ENCODE measurements around the gene ZKSCAN2. TPM values are rescaled to one million over a fixed set of nuclear protein-coding genes. Genes with fewer than 3 reads are reported as not detected.
A peak's percentile ranks its signal among the peaks of the same experiment; 100 is the strongest.

The ZKSCAN2 gene
- total and polyA plus RNA-seq, 9 of the 15 experiments (the other 6 are each of a cell fraction or from before 2014, with no cell fraction given): 1.3 to 9.5 (median 4.2) TPM

- Histone ChIP-seq H3K27me3 (ENCODE audit: control insufficient read depth in 2 of 2, insufficient read depth in 2 of 2, low read length in 2 of 2) (no peaks in the 10 kb centered on the region), H3K9ac (ENCODE audit: insufficient read depth in 1 of 2, low read depth in 2 of 2, low read length in 2 of 2) (no peak overlapping the region), H3K79me2 (ENCODE audit: control insufficient read depth, insufficient read depth, low read length) (peaks cover 22% of the 10 kb centered on the region), H3K4me1 (replicated peaks in 1 of 2; ENCODE audit: control insufficient read depth in 2 of 2, insufficient read depth in 2 of 2, low read length in 2 of 2) (peaks cover 8 to 9% of the 10 kb centered on the region in 2 experiments), H3K9me1 (ENCODE audit: control insufficient read depth, insufficient read depth, low read length) (peaks cover 3% of the 10 kb centered on the region), H3K27ac (ENCODE audit: extremely low read depth, low read depth, low read length) (no peak overlapping the region), H2AFZ (ENCODE audit: low read depth, low read length) (no peak overlapping the region), H4K20me1 (replicated peaks; ENCODE audit: control insufficient read depth, insufficient read depth, low read length) (peaks cover 8% of the 10 kb centered on the region; the same call in 1 of the 2 replicates), H3K9me3 (replicated peaks; ENCODE audit: control insufficient read depth, insufficient read depth, low read depth, low read length) (no peaks in the 10 kb centered on the region), H3K4me2 (ENCODE audit: insufficient read depth, low read length) (no peak overlapping the region), H3K36me3 (ENCODE audit: control insufficient read depth, insufficient read depth, low read length) (peaks cover 32% of the 10 kb centered on the region), H3K4me3 (no peak overlapping the region)
- ChIA-PET POLR2A (no interaction called here), CTCF (ENCODE audit: low intra/inter-chr PET ratio) (no interaction called here)
- WGBS (ENCODE audit: insufficient coverage, low coverage, missing lambda C conversion rate): 92% methylated on average over 2 of the region's 2 CpGs
- ATAC-seq (no peak), DNase-seq (ENCODE audit: extremely low read depth in 1 of 4, low spot score in 3 of 4) (peak; percentile 18 to 41 (median 34)), FAIRE-seq (no peak)
- in situ Hi-C loops (cut with MboI) (no loop called here), intact Hi-C loops (cut with micrococcal nuclease) (no loop called here)
- BruUV-seq (replicated peaks): no TSS peak
- no peak for TF ChIP-seq THRAP3 (IDR thresholded peaks at IDR 0.05; ENCODE audit: borderline replicate concordance)
- no peak for TF ChIP-seq PHTF2 (CRISPR knock-in tag; IDR thresholded peaks at IDR 0.05)
- TF ChIP-seq ZNF785 (CRISPR knock-in tag; IDR thresholded peaks at IDR 0.05): no peak
- peak; percentile 84 for TF ChIP-seq NFIC (IDR thresholded peaks at IDR 0.05)
- no peak for TF ChIP-seq CBX1 (IDR thresholded peaks at IDR 0.05; ENCODE audit: low read depth)
- TF ChIP-seq FOXJ2 (tag; IDR thresholded peaks at IDR 0.05): no peak
- TF ChIP-seq ZNF589 (CRISPR knock-in tag; IDR thresholded peaks at IDR 0.05; ENCODE audit: low read depth): no peak
- no peak for TF ChIP-seq UBTF (IDR thresholded peaks at IDR 0.05; ENCODE audit: borderline replicate concordance in 1 of 2, low read depth in 2 of 2, low read length in 2 of 2)
- TF ChIP-seq THAP12 (CRISPR knock-in tag; IDR thresholded peaks at IDR 0.05): no peak
- TF ChIP-seq SMAD1 (IDR thresholded peaks at IDR 0.05; ENCODE audit: low read depth, low read length, partially characterized antibody): no peak
- no peak for TF ChIP-seq HMGN3 (IDR thresholded peaks at IDR 0.05; ENCODE audit: borderline replicate concordance, extremely low read depth, insufficient read length, low read depth, low read length)
- TF ChIP-seq CREB1 (IDR thresholded peaks at IDR 0.05): no peak
- no peak for TF ChIP-seq CREB1 (CRISPR knock-in tag; IDR thresholded peaks at IDR 0.05)
- TF ChIP-seq ZNF76 (CRISPR knock-in tag; IDR thresholded peaks at IDR 0.05; ENCODE audit: borderline replicate concordance): no peak
- TF ChIP-seq MIER1 (IDR thresholded peaks at IDR 0.05; ENCODE audit: low read depth): peak; percentile 84
- no peak for TF ChIP-seq RNF2 (IDR thresholded peaks at IDR 0.05)
- 0 out of 4 replicates have a peak, but pooled peaks of 1 of the 2 experiments have one; percentile 23 for TF ChIP-seq SIN3A (IDR thresholded peaks at IDR 0.05; ENCODE audit: borderline replicate concordance in 2 of 2, control insufficient read depth in 1 of 2, low read depth in 2 of 2, low read length in 2 of 2)
These were observed 7.0 kb upstream of the ZKSCAN2 start for GRCh38 chr16:25264597-25264996.
